Activated CD8-positive, alpha-beta memory T cell treated with anti-CD3 and anti-CD28 coated beads, Interleukin-2, amount 50 U/mL, for 48 hours (primary cell): Measurements from ENCODE around the gene XRN2.

Source experiments
- DNase-seq: peaks from one replicate; pipeline ENCODE4 v3.0.0-alpha.2; 2020

XRN2 gene

DNA sequence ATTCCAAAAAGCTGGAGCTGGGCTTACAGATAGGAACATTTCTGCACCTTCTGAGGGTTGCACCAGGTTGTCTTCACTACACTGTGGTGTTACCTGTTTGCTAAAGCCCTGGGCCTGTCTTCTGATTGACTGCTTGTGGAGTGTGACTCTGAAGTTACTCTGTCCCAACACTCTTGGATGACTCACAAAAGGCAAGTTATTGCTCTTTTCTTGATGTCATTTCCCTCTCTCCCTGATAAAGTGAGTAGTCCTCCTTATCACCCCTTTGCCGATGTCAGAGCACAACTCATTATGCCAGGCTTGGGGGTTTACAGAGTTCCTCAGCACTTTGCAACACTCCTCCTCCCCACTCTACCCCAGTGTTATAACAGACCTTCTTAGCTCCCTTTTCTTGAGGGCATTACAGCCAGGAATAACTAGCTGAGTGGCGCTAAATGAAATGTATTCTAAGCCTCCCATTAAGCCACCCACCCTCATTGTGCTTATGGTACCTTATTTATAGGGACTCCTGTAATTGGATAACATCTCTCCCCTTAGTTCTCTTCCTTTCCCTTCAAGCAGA, 130.3 kb downstream of the XRN2 start:
- no peak for DNase-seq

DNA sequence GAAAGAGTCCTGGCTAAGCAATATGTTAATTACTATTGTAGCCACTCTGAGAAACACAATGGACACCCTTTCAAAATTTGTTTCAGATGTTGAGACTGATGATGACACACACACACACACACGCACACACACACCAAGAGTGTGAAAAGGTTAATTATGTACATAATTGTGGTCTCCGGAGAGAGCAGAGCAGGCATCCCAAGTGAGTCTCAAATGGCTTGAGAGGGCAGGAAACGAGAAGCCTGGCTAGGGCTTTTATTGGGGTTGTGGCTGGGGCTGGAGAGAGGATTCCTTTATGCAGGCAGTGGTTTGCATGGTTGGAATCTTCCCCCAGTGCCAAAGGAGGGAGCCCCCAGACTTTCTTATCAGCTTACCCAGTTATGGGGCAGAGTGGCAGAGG, 132.4 kb downstream of the XRN2 start:
- DNase-seq = no peak

DNA sequence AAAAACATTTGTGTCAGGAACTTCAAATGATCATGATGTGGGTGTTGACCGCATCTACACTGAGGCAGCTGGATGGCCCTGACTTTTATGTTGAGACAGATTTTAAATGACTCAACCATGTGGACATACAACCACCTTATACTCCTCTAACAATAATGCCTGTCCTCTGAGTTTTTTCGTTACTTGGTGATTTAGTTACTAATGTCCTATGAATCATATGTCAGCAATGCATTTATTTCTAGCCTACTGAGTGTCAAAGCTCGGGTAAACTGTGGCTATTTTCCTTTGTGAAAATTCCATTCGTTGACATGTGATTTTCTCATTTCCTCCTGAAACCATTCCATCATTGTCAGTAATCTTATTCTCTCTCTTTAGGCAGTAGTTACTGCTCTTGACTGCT, 133.1 kb downstream of the XRN2 start:
- DNase-seq = no peak

DNA sequence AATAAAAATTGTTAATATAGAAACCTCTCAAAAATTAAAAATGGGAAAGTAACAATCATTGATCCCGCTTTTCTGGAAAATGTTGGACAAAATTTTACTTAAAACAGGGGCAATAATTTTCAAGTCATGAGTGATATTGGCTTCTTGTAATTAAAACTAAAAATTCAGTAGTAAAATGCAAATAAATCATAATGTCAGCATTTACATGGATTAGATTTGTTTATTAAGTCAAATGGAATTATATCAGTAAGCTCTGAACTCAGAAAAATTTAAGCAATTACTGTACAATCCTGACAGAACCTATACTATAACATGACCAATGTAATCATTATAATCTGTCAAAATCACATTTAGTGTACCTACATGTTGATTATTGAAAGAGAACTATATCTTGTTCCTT, 134.1 kb downstream of the XRN2 start:
- no peak for DNase-seq

DNA sequence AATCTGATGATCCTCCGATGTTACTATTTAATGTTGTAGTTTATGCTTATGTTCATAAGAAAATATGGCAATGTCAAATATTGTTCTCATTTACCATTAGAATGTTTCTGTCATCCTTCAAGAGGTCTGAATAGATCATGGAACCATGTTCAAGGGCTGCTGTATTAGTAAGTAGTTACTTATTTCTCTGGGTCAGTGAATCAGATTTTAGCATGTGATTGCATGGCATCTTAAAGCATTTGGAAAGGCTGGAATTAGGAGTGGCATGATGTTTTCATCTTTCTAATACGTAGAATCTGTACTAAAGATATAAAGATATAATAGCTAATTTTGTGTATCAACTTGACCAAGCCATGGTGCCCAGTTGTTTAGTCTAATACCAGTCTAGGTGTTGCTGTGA, 134.7 kb downstream of the XRN2 start:
- DNase-seq = no peak
